ENCODE measurements around the gene CTNND1.

CTNND1 gene

GRCh38 chr11:57792870-57793269, 31.3 kb downstream of the CTNND1 start:
- Histone ChIP-seq H3K4me3 (ENCODE audit: low read length, poor library complexity, severe bottlenecking) (peak overlapping the region; percentile 69), H3F3A (ENCODE audit: low read depth) (peaks cover 22% of the 10 kb centered on the region), H3K36me3 (ENCODE audit: insufficient read depth, low read length) (peaks cover 7% of the 10 kb centered on the region; the same call in 1 of the 2 replicates), H3K9me2 (replicated peaks; ENCODE audit: low read depth, low read length) (no peaks in the 10 kb centered on the region), H2AFZ (ENCODE audit: low read length) (no peak overlapping the region), H4K20me1 (ENCODE audit: insufficient read depth, low read length, poor library complexity, severe bottlenecking) (no peaks in the 10 kb centered on the region), H3K4me1 (ENCODE audit: insufficient read depth, low read length, poor library complexity, severe bottlenecking) (peaks cover 58% of the 10 kb centered on the region), H3K9ac (ENCODE audit: low read depth, low read length, poor library complexity, severe bottlenecking) (peak overlapping the region; percentile 71), H3K4me2 (ENCODE audit: low read depth, low read length, poor library complexity, severe bottlenecking) (peak overlapping the region; percentile 90), H3K9me3 (ENCODE audit: insufficient read depth, low read depth, low read length) (no peaks in the 10 kb centered on the region), H3K27me3 (ENCODE audit: insufficient read depth, low read length, poor library complexity, severe bottlenecking) (no peaks in the 10 kb centered on the region), H3K79me2 (ENCODE audit: insufficient read depth, low read length) (0 out of 2 replicates have a peak, but pooled peaks cover 5% of the 10 kb centered on the region)
- TF ChIP-seq, protein P1, sequence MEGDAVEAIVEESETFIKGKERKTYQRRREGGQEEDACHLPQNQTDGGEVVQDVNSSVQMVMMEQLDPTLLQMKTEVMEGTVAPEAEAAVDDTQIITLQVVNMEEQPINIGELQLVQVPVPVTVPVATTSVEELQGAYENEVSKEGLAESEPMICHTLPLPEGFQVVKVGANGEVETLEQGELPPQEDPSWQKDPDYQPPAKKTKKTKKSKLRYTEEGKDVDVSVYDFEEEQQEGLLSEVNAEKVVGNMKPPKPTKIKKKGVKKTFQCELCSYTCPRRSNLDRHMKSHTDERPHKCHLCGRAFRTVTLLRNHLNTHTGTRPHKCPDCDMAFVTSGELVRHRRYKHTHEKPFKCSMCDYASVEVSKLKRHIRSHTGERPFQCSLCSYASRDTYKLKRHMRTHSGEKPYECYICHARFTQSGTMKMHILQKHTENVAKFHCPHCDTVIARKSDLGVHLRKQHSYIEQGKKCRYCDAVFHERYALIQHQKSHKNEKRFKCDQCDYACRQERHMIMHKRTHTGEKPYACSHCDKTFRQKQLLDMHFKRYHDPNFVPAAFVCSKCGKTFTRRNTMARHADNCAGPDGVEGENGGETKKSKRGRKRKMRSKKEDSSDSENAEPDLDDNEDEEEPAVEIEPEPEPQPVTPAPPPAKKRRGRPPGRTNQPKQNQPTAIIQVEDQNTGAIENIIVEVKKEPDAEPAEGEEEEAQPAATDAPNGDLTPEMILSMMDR (conservative IDR thresholded peaks at IDR 0.05; ENCODE audit: low read length) = no peak
- no peak for TF ChIP-seq EZH2phosphoT487 (IDR thresholded peaks at IDR 0.05; ENCODE audit: borderline replicate concordance)

DNA sequence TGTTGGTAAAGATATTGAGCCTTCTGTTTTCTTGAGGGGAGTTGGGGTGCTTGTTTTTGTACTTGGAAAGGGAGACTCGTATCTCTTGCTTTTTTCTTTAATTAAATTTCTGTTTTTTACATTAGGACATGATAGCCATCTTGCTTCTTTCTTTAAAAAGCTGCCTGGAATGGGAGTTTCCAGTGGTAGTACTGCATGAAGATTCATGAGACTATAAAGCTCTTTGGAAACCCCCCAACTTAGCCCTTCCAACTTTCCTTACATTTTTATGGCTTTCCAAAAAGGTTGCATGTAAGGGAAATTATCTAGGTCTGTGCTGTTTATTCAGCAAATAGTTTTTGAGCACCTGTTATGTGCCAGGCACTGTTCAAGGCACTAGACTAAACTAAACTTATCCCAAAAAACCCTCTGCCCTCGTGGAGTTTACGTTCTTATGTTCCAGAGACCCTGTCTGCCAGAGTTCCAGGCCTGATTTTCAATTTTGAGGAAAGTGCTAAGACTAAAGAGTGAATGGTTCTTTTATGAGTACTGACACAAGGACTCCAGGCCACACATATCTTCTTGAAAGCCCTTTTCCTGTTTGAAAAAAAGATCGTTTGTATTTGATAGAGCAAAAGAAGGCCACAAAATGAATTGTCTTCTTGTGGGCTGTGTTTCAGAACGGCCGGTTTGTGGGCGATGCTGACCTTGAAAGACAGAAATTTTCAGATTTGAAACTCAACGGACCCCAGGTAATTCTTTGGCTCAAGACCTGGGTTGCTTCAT, 31.9 kb downstream of the CTNND1 start:
- H3K4me2 ChIP-seq (ENCODE audit: low read depth, low read length, poor library complexity, severe bottlenecking) = peak overlapping the region; percentile 90
- no peak for TF ChIP-seq EZH2phosphoT487 (IDR thresholded peaks at IDR 0.05; ENCODE audit: borderline replicate concordance)
- no peaks in the 10 kb centered on the region for H4K20me1 ChIP-seq (ENCODE audit: insufficient read depth, low read length, poor library complexity, severe bottlenecking)
- no peaks in the 10 kb centered on the region for H3K9me3 ChIP-seq (ENCODE audit: insufficient read depth, low read depth, low read length)
- H3F3A ChIP-seq (ENCODE audit: low read depth) = peaks cover 22% of the 10 kb centered on the region
- H3K4me3 ChIP-seq (ENCODE audit: low read length, poor library complexity, severe bottlenecking) = peak overlapping the region; percentile 69
- peak overlapping the region; percentile 39; the same call in 1 of the 2 replicates for H2AFZ ChIP-seq (ENCODE audit: low read length)
- peaks cover 7% of the 10 kb centered on the region; the same call in 1 of the 2 replicates for H3K36me3 ChIP-seq (ENCODE audit: insufficient read depth, low read length)
- no peaks in the 10 kb centered on the region for H3K9me2 ChIP-seq (replicated peaks; ENCODE audit: low read depth, low read length)
- 0 out of 2 replicates have a peak, but pooled peaks cover 5% of the 10 kb centered on the region for H3K79me2 ChIP-seq (ENCODE audit: insufficient read depth, low read length)
- H3K4me1 ChIP-seq (ENCODE audit: insufficient read depth, low read length, poor library complexity, severe bottlenecking) = peaks cover 54% of the 10 kb centered on the region
- no peaks in the 10 kb centered on the region for H3K27me3 ChIP-seq (ENCODE audit: insufficient read depth, low read length, poor library complexity, severe bottlenecking)
- peak overlapping the region; percentile 71 for H3K9ac ChIP-seq (ENCODE audit: low read depth, low read length, poor library complexity, severe bottlenecking)

DNA sequence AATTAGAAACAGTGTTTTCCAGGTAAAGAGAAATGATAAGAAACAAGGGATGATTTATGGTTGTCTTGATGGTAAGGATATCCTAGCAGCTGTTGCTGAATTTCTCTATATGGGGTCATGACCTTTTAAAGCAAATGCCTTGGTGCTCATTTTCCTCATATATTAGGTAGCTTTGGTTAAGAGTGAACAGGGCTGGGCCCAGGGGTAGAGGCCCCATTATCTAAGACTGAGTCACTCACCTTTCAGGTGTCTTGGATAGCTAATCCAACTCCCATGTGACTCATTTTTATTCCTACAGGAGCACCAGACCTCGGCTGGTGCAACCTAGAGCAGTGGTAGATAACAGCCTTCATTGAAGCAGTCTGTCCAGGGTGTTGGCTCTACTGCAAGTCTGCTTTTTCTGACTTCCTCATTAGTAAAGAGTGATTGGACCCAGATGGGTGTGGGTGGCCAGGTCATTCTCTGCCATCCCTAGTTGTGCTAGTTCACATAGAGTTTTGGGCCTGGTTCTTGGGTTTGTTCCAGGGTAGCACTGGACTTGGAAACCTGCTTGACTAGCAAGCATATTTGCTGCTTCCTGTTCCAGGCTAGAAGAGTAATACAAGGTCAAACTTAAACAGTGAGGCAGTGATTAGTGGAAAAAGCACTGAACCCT, 37.4 kb downstream of the CTNND1 start:
- Histone ChIP-seq H4K20me1 (ENCODE audit: insufficient read depth, low read length, poor library complexity, severe bottlenecking) (no peaks in the 10 kb centered on the region), H3K36me3 (ENCODE audit: insufficient read depth, low read length) (peaks cover 17% of the 10 kb centered on the region; the same call in 1 of the 2 replicates), H3K27me3 (ENCODE audit: insufficient read depth, low read length, poor library complexity, severe bottlenecking) (no peaks in the 10 kb centered on the region), H2AFZ (ENCODE audit: low read length) (peak overlapping the region; percentile 48; the same call in 1 of the 2 replicates), H3K9me2 (replicated peaks; ENCODE audit: low read depth, low read length) (no peaks in the 10 kb centered on the region), H3K4me1 (ENCODE audit: insufficient read depth, low read length, poor library complexity, severe bottlenecking) (peaks cover 51% of the 10 kb centered on the region), H3K9me3 (ENCODE audit: insufficient read depth, low read depth, low read length) (no peaks in the 10 kb centered on the region), H3K4me3 (ENCODE audit: low read length, poor library complexity, severe bottlenecking) (peak overlapping the region; percentile 20), H3K79me2 (ENCODE audit: insufficient read depth, low read length) (no peaks in the 10 kb centered on the region), H3K9ac (ENCODE audit: low read depth, low read length, poor library complexity, severe bottlenecking) (peak overlapping the region; percentile 9), H3K4me2 (ENCODE audit: low read depth, low read length, poor library complexity, severe bottlenecking) (peak overlapping the region; percentile 17), H3F3A (ENCODE audit: low read depth) (peaks cover 3% of the 10 kb centered on the region)
- TF ChIP-seq EZH2phosphoT487 (IDR thresholded peaks at IDR 0.05; ENCODE audit: borderline replicate concordance) = no peak
- TF ChIP-seq, protein P1 (conservative IDR thresholded peaks at IDR 0.05; ENCODE audit: low read length) = no peak
